ENCODE results near the gene FGF11. TPM values are rescaled to one million over a fixed set of nuclear protein-coding genes. Genes with fewer than 3 reads are reported as not detected.

Gene FGF11
- polyA plus RNA-seq, 1 of the 3 experiments (the other 2 are of a cell fraction): 1.9 TPM

DNA sequence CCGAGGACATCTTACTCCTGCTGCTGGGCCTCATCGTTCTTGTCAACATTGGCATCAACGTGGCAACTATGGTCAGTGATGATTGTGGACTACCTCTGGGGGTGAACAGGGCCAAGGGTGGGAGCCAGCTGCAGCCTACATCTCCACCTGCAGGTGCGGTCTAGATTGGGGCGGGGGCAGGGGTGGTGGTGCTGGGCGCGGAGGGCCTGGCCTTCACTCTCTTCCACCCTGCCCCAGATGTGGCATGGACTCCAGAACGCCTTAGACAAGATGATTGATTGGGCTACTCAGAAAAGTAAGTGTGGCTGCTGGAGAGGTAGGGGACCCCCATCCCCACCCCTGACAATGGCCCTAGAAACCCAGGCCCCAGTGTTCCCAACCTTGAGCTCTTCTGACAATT lies 13.6 kb upstream of the FGF11 start (continued):
- TF ChIP-seq EZH2phosphoT487 (IDR thresholded peaks at IDR 0.05; ENCODE audit: borderline replicate concordance, low read depth) (no peak), NRF1 (IDR thresholded peaks at IDR 0.05; ENCODE audit: low read depth, low read length) (no peak), GATA2 (CRISPR knock-in tag; IDR thresholded peaks at IDR 0.05) (no peak), POLR2AphosphoS5 (IDR thresholded peaks at IDR 0.05; ENCODE audit: low read depth, low read length) (no peak), SMC3 (IDR thresholded peaks at IDR 0.05; ENCODE audit: low read depth, low read length) (no peak)

DNA sequence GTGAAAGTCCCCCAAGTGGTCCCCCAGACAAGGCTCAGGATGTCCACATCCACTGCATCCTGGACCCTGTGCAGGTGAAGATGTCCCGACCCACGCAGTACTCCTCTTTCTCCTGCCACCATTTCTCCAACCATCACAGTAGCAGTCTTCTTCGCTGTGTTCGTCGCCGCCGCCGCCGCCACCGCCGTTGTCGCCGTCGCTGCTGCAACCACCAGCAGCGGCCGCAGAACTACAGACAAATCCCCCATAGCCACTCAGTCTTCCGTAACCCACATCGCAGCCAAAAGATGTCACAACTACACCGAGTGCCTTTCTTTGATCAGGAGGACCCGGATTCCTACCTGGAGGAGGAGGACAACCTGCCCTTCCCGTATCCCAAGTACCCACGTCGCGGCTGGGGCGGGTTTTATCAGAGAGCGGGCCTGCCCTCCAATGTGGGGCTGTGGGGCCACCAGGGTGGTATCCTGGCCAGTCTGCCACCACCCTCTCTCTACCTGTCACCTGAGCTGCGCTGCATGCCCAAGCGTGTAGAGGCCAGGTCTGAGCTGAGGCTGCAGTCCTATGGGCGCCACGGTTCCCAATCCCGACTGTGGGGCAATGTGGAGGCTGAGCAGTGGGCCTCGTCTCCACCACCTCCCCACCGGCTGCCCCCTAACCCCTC lies 13.0 kb upstream of the FGF11 start:
- no peak overlapping the region for H3K4me3 ChIP-seq (ENCODE audit: low read depth in 2 of 2, low read length in 1 of 2)
- H3K27ac ChIP-seq (ENCODE audit: low read depth in 2 of 2, low read length in 1 of 2): no peak overlapping the region
- no peaks in the 10 kb centered on the region for H3K9me3 ChIP-seq
- ChIA-PET POLR2A (no interaction called here), CTCF (interaction anchor here (1.6 kb wide), 1 partner anchor 11 kb away, joined by 7 read pairs; no protein-coding TSS in a partner anchor)
- H3K79me2 ChIP-seq (ENCODE audit: insufficient read depth): no peaks in the 10 kb centered on the region
- H3K9ac ChIP-seq: no peak overlapping the region
- H3K4me1 ChIP-seq (ENCODE audit: control insufficient read depth in 1 of 2, insufficient read depth in 2 of 2, low read depth in 1 of 2, low read length in 1 of 2): no peaks in the 10 kb centered on the region
- H3K27me3 ChIP-seq (ENCODE audit: insufficient read depth): no peaks in the 10 kb centered on the region
- H3F3A ChIP-seq (replicated peaks; ENCODE audit: insufficient read depth): no peaks in the 10 kb centered on the region
- H3K4me2 ChIP-seq: no peak overlapping the region
- DNase-seq: no peak
- TF ChIP-seq GABPA (IDR thresholded peaks at IDR 0.05; ENCODE audit: low read depth): no peak
- no peak for TF ChIP-seq MXI1 (IDR thresholded peaks at IDR 0.05; ENCODE audit: low read depth, low read length)
- no peaks in the 10 kb centered on the region for H4K20me1 ChIP-seq (ENCODE audit: insufficient read depth)
- no peaks in the 10 kb centered on the region for H3K9me2 ChIP-seq
- H2AFZ ChIP-seq (ENCODE audit: low read depth): no peak overlapping the region
- WGBS (ENCODE audit: low lambda C conversion rate): 87% methylated on average over 30 of the region's 33 CpGs
- no peaks in the 10 kb centered on the region for H3K36me3 ChIP-seq (replicated peaks in 1 of 2; ENCODE audit: control insufficient read depth in 1 of 2, insufficient read depth in 2 of 2, low read length in 1 of 2)

DNA sequence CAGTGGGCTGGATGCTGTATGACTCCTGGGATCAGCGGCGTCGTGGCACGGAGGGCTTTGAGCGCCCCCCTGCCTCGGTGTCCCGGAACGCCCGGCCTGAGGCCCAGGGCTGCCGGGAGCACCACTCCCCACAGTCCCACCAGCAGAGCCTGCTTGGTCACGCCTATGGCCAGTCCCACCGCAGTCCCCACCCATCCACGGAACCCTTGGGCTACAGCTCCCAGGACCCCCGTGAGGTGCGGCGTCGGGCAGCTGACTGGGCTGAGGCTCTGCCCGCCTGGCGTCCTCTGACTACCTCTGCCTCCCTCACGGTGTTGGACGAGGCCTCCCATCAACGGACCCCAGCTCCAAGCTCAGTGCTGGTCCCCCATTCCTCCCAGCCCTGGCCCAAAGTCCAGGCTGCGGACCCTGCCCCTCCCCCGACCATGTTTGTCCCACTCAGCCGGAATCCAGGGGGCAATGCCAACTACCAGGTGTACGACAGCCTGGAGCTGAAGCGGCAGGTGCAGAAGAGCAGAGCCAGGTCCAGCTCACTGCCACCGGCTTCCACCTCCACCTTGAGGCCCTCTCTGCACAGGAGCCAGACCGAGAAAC lies 12.3 kb upstream of the FGF11 start:
- no peak overlapping the region for H3K27ac ChIP-seq (ENCODE audit: low read depth in 2 of 2, low read length in 1 of 2)
- no peaks in the 10 kb centered on the region for H3K79me2 ChIP-seq (ENCODE audit: insufficient read depth)
- H3K4me3 ChIP-seq (ENCODE audit: low read depth in 2 of 2, low read length in 1 of 2): no peak overlapping the region
- ChIA-PET POLR2A (no interaction called here), CTCF (interaction anchor here (0.6 to 1.6 kb wide), 2 partner anchors 10 to 71 kb away, joined by 3 to 7 read pairs; no protein-coding TSS in a partner anchor)
- H3K27me3 ChIP-seq (ENCODE audit: insufficient read depth): no peaks in the 10 kb centered on the region
- no peaks in the 10 kb centered on the region for H4K20me1 ChIP-seq (ENCODE audit: insufficient read depth)
- H3K9ac ChIP-seq: no peak overlapping the region
- no peaks in the 10 kb centered on the region for H3K4me1 ChIP-seq (ENCODE audit: control insufficient read depth in 1 of 2, insufficient read depth in 2 of 2, low read depth in 1 of 2, low read length in 1 of 2)
- no peak for DNase-seq
- no peak overlapping the region for H2AFZ ChIP-seq (ENCODE audit: low read depth)
- 88% methylated on average over 8 of the region's 29 CpGs for WGBS (ENCODE audit: low lambda C conversion rate)
- no peaks in the 10 kb centered on the region for H3K9me3 ChIP-seq
- no peaks in the 10 kb centered on the region for H3K36me3 ChIP-seq (replicated peaks in 1 of 2; ENCODE audit: control insufficient read depth in 1 of 2, insufficient read depth in 2 of 2, low read length in 1 of 2)
- no peaks in the 10 kb centered on the region for H3F3A ChIP-seq (replicated peaks; ENCODE audit: insufficient read depth)
- TF ChIP-seq FOXM1 (IDR thresholded peaks at IDR 0.05; ENCODE audit: low read depth) (no peak), RXRA (IDR thresholded peaks at IDR 0.05; ENCODE audit: borderline replicate concordance, low read depth) (no peak), SMC3 (IDR thresholded peaks at IDR 0.05; ENCODE audit: low read depth, low read length) (no peak), REST (IDR thresholded peaks at IDR 0.05; ENCODE audit: low read depth, low read length) (no peak), IRF3 (IDR thresholded peaks at IDR 0.05; ENCODE audit: low read depth, low read length) (no peak), RFX5 (IDR thresholded peaks at IDR 0.05; ENCODE audit: low read length) (no peak), JUND (IDR thresholded peaks at IDR 0.05) (no peak), ELF1 (IDR thresholded peaks at IDR 0.05) (no peak), TCF12 (IDR thresholded peaks at IDR 0.05) (no peak), NRF1 (IDR thresholded peaks at IDR 0.05; ENCODE audit: low read depth, low read length) (no peak)
- no peaks in the 10 kb centered on the region for H3K9me2 ChIP-seq
- H3K4me2 ChIP-seq: no peak overlapping the region

Measured in SK-N-SH (cell line).